Breast epithelium (tissue), 4 donors: ENCODE results near the gene GRM4. TPM values are rescaled to one million over a fixed set of nuclear protein-coding genes. Genes with fewer than 3 reads are reported as not detected.

Experiments
- DNase-seq, 2 donors: peaks; one replicate each; pipeline ENCODE4 v3.0.0-alpha.2; 2019; ENCODE audit warnings: low spot score in 2 of 2
- H3K27ac ChIP-seq, 2 donors: fragments of 200-600 bp; sonication (generic) in 1 of 2; one replicate each; pipeline ENCODE4 v1.5.1; 2016 to 2019; ENCODE audit warnings: mild to moderate bottlenecking in 1 of 2
- H3K27me3 ChIP-seq, 2 donors: fragments of 200-600 bp; sonication (generic) in 1 of 2; one replicate each; pipeline versions ENCODE4 v1.5.1 to v1.6.0; 2017 to 2019; ENCODE audit warnings: control low read depth in 1 of 2, mild to moderate bottlenecking in 1 of 2
- H3K36me3 ChIP-seq: fragments of 200-600 bp; one replicate; pipeline ENCODE4 v1.5.1; 2019
- H3K4me1 ChIP-seq, 2 donors: fragments of 200-600 bp; sonication (generic); one replicate each; pipeline ENCODE4 v1.5.1; 2016 to 2019; ENCODE audit warnings: control low read depth in 1 of 2
- H3K4me3 ChIP-seq, 3 donors: fragments of 200-600 bp; sonication (generic); 1 replicate in 2 of 3; 2 replicates in 1 of 3; pipeline ENCODE4 v1.5.1; 2016 to 2019; ENCODE audit warnings: mild to moderate bottlenecking in 3 of 3, moderate library complexity in 2 of 3
- H3K9me3 ChIP-seq, 2 donors: fragments of 200-600 bp; sonication (generic) in 1 of 2; one replicate each; pipeline ENCODE4 v1.5.1; 2016 to 2019; ENCODE audit warnings: control low read depth in 1 of 2
- CTCF ChIP-seq, 3 donors: fragments of 450-650 bp; IDR thresholded peaks; one replicate each; pipeline ENCODE4 v1.5.1; 2016 to 2017; ENCODE audit warnings: antibody characterized with exemption in 3 of 3, mild to moderate bottlenecking in 3 of 3, moderate library complexity in 3 of 3
- POLR2A ChIP-seq: fragments of 450-650 bp; IDR thresholded peaks from one replicate; pipeline ENCODE4 v1.6.1; 2016; ENCODE audit warnings: antibody characterized with exemption, mild to moderate bottlenecking, moderate library complexity
- POLR2AphosphoS5 ChIP-seq, 3 donors: sonication (generic); formaldehyde crosslinking; IDR thresholded peaks; one replicate each; pipeline ENCODE4 v1.6.1; 2017; ENCODE audit warnings: antibody characterized with exemption in 3 of 3
- intact Hi-C: fragments of 100-400 bp; cut with DNase I; formaldehyde crosslinking; loops from one replicate; pipeline ENCODE4 v1.15.1; 2023; ENCODE audit warnings: low total_unique reads
- total RNA-seq, 3 donors: library from RNA; depleted of rRNA; stranded (reverse); fragments of >200 nt; gene quantifications; one replicate each; pipeline ENCODE4 v1.1.0, GENCODE V29; 2016

The GRM4 gene
- total RNA-seq, 3 donors from 2014 or later: not detected

- Histone ChIP-seq H3K36me3 (no peaks in the 10 kb centered on the region), H3K27ac (no peak overlapping the region), H3K27me3 (peaks cover under 1 to 29% of the 10 kb centered on the region in 2 donors), H3K4me1 (no peaks in the 10 kb centered on the region), H3K4me3 (no peak overlapping the region), H3K9me3 (no peaks in the 10 kb centered on the region)
- TF ChIP-seq CTCF (IDR thresholded peaks at IDR 0.05): no peak
- no peak for TF ChIP-seq POLR2A
- no peak for TF ChIP-seq POLR2AphosphoS5 (IDR thresholded peaks at IDR 0.05)
- DNase-seq: no peak
- intact Hi-C loops: no loop called here
These were observed 55.4 kb downstream of the GRM4 start for GRCh38 chr6:34090529-34090928.

- Histone ChIP-seq H3K27ac (no peak overlapping the region), H3K4me3 (no peak overlapping the region), H3K36me3 (no peaks in the 10 kb centered on the region), H3K27me3 (no peaks in the 10 kb centered on the region), H3K4me1 (no peaks in the 10 kb centered on the region), H3K9me3 (no peaks in the 10 kb centered on the region)
- no peak for DNase-seq
- intact Hi-C loops: no loop called here
- TF ChIP-seq POLR2AphosphoS5 (IDR thresholded peaks at IDR 0.05) (no peak), POLR2A (no peak), CTCF (IDR thresholded peaks at IDR 0.05) (no peak)
These were observed 59.3 kb downstream of the GRM4 start for GRCh38 chr6:34086558-34086957.

- no peaks in the 10 kb centered on the region for H3K9me3 ChIP-seq
These were observed 60.3 kb downstream of the GRM4 start for GRCh38 chr6:34085453-34086170.

GRCh38 chr6:34084591-34085290 lies 61.1 kb downstream of the GRM4 start:
- no peak for TF ChIP-seq POLR2A
- no peak for TF ChIP-seq CTCF (IDR thresholded peaks at IDR 0.05)
- no peak for TF ChIP-seq POLR2AphosphoS5 (IDR thresholded peaks at IDR 0.05)
- Histone ChIP-seq H3K27me3 (no peaks in the 10 kb centered on the region), H3K36me3 (no peaks in the 10 kb centered on the region), H3K4me1 (no peaks in the 10 kb centered on the region), H3K4me3 (no peak overlapping the region), H3K9me3 (no peaks in the 10 kb centered on the region), H3K27ac (no peak overlapping the region)
- intact Hi-C loops: no loop called here
- no peak for DNase-seq

More at GRCh38 chr6:34085453-34086170, 60.3 kb downstream of the GRM4 start:
- no peak for DNase-seq
- no peak overlapping the region for H3K4me3 ChIP-seq
- no peaks in the 10 kb centered on the region for H3K4me1 ChIP-seq
- H3K27ac ChIP-seq: no peak overlapping the region
- intact Hi-C loops: no loop called here
- H3K27me3 ChIP-seq: no peaks in the 10 kb centered on the region
- TF ChIP-seq CTCF (IDR thresholded peaks at IDR 0.05) (no peak), POLR2AphosphoS5 (IDR thresholded peaks at IDR 0.05) (no peak), POLR2A (no peak)
- no peaks in the 10 kb centered on the region for H3K36me3 ChIP-seq
